ENCODE results near the gene UGT1A10.

DNA sequence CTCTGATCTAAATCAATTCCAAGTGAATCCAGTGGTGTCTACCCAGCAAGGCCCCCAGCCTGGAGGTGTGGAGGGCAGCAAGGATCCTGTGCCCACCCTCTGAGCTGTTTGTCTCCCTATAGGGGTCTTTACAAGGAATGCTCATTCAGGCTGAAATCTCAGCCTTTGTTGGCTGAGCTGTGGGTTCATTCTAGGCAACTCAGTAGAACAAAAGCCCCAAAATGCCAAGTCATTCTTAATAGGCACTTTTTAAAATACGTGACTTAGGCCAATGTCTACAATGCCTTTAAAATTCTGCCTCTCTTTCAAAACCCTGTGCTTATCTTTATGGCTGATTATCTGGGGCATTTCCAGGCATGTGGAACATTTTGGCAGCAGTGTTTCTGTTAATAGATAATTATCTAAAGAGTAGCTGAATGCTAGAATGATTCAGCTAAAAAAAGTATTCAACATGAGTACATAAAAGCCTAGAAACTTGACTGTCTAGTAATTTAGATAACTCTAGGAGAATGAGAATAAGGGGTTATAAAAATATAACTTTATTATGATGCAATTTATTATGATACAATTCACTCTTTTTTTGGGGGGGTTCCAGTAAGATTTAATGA lies 63.9 kb downstream of the UGT1A10 start:
- TF ChIP-seq CTCF (IDR thresholded peaks at IDR 0.05; ENCODE audit: low read depth, low read length, poor library complexity, severe bottlenecking) (no peak), EZH2phosphoT487 (IDR thresholded peaks at IDR 0.05; ENCODE audit: borderline replicate concordance, low read length) (no peak)

Measured in DOHH2 (cell line).